GM12874 (cell line): ENCODE results near the gene VRK1.

Experiments used
- CTCF ChIP-seq: IDR thresholded peaks from 2 replicates; pipeline ENCODE4 v1.5.1; 2011; ENCODE audit warnings: low read depth, mild to moderate bottlenecking, control low read depth, low read length, moderate library complexity; ENCODE audit not compliant: insufficient read depth

The VRK1 gene

GRCh38 chr14:96911499-96912149 is 114.4 kb downstream of the VRK1 start:
- no peak for TF ChIP-seq CTCF

- TF ChIP-seq CTCF: no peak
Measured at GRCh38 chr14:96914571-96915128, 117.5 kb downstream of the VRK1 start.

- TF ChIP-seq CTCF: no peak
Measured at GRCh38 chr14:96915478-96915877, 118.3 kb downstream of the VRK1 start.

GRCh38 chr14:96916751-96917150 is 119.6 kb downstream of the VRK1 start:
- TF ChIP-seq CTCF: no peak

GRCh38 chr14:96917442-96917963 is 120.3 kb downstream of the VRK1 start:
- TF ChIP-seq CTCF: no peak

- TF ChIP-seq CTCF: no peak
Measured at GRCh38 chr14:96920023-96920422, 122.8 kb downstream of the VRK1 start.

- TF ChIP-seq CTCF: no peak
Measured at GRCh38 chr14:96920820-96921219, 123.6 kb downstream of the VRK1 start.
